ENCODE measurements around the gene DHX29. TPM values are rescaled to one million over a fixed set of nuclear protein-coding genes. Genes with fewer than 3 reads are reported as not detected.
A peak's percentile ranks its signal among the peaks of the same experiment; 100 is the strongest.

Gene DHX29
- total RNA-seq, 2 donors from 2014 or later: 24.9 to 28.2 TPM

- Histone ChIP-seq H3K27me3 (replicated peaks; ENCODE audit: insufficient read depth) (no peaks in the 10 kb centered on the region), H3K36me3 (no peaks in the 10 kb centered on the region), H3K4me3 (no peak overlapping the region), H3K9me3 (no peaks in the 10 kb centered on the region), H3K4me1 (replicated peaks) (no peaks in the 10 kb centered on the region), H3K27ac (no peak overlapping the region)
- TF ChIP-seq, protein P1, sequence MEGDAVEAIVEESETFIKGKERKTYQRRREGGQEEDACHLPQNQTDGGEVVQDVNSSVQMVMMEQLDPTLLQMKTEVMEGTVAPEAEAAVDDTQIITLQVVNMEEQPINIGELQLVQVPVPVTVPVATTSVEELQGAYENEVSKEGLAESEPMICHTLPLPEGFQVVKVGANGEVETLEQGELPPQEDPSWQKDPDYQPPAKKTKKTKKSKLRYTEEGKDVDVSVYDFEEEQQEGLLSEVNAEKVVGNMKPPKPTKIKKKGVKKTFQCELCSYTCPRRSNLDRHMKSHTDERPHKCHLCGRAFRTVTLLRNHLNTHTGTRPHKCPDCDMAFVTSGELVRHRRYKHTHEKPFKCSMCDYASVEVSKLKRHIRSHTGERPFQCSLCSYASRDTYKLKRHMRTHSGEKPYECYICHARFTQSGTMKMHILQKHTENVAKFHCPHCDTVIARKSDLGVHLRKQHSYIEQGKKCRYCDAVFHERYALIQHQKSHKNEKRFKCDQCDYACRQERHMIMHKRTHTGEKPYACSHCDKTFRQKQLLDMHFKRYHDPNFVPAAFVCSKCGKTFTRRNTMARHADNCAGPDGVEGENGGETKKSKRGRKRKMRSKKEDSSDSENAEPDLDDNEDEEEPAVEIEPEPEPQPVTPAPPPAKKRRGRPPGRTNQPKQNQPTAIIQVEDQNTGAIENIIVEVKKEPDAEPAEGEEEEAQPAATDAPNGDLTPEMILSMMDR (IDR thresholded peaks at IDR 0.05): no peak
- no peak for TF ChIP-seq POLR2AphosphoS5 (IDR thresholded peaks at IDR 0.05)
- no peak for TF ChIP-seq POLR2A (IDR thresholded peaks at IDR 0.05)
- DNase-seq (ENCODE audit: low spot score): no peak
- intact Hi-C loops (cut with DNase I): no loop called here
- WGBS: 94% methylated on average over 3 of the region's 3 CpGs
These were observed 49.2 kb downstream of the DHX29 start for GRCh38 chr5:55258339-55258738.

DNA sequence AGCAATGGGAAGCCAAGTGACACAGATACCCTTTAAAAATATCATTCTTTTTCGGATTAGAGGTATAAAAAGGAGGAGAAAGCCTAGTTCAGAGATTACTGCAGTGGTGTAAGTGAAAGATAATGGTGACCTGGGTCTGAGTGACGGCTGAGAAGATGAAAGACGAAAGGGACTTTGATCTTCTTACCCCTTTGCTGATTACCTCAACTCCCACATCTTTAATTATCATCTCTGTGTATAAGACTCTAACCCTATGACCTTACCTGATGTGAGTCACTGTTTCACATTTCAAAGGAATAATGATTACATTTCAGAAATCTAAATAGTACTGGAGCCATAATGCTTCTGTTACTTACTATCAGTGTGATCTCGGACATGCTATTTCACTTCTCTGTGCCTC is 52.7 kb downstream of the DHX29 start:
- Histone ChIP-seq H3K36me3 (no peaks in the 10 kb centered on the region), H3K27me3 (replicated peaks; ENCODE audit: insufficient read depth) (no peaks in the 10 kb centered on the region), H3K4me3 (no peak overlapping the region), H3K27ac (no peak overlapping the region), H3K4me1 (replicated peaks) (no peaks in the 10 kb centered on the region), H3K9me3 (no peaks in the 10 kb centered on the region)
- intact Hi-C loops (cut with DNase I): no loop called here
- TF ChIP-seq, protein P1 (IDR thresholded peaks at IDR 0.05): no peak
- TF ChIP-seq POLR2A (IDR thresholded peaks at IDR 0.05): no peak
- TF ChIP-seq POLR2AphosphoS5 (IDR thresholded peaks at IDR 0.05): no peak
- no peak for DNase-seq (ENCODE audit: low spot score)
- WGBS: 89% methylated on average over 4 of the region's 4 CpGs

- H3K36me3 ChIP-seq: no peaks in the 10 kb centered on the region
- TF ChIP-seq, protein P1 (IDR thresholded peaks at IDR 0.05): no peak
- no peak for TF ChIP-seq POLR2AphosphoS5 (IDR thresholded peaks at IDR 0.05)
- TF ChIP-seq POLR2A (IDR thresholded peaks at IDR 0.05): no peak
- H3K9me3 ChIP-seq: no peaks in the 10 kb centered on the region
- no peak for DNase-seq (ENCODE audit: low spot score)
- WGBS: 46% methylated on average over 1 of the region's 1 CpG
- intact Hi-C loops (cut with DNase I): no loop called here
- H3K27ac ChIP-seq: no peak overlapping the region
- H3K4me1 ChIP-seq (replicated peaks): no peaks in the 10 kb centered on the region
- H3K27me3 ChIP-seq (replicated peaks; ENCODE audit: insufficient read depth): no peaks in the 10 kb centered on the region
- no peak overlapping the region for H3K4me3 ChIP-seq
These were observed 57.4 kb downstream of the DHX29 start for GRCh38 chr5:55250064-55250463.

DNA sequence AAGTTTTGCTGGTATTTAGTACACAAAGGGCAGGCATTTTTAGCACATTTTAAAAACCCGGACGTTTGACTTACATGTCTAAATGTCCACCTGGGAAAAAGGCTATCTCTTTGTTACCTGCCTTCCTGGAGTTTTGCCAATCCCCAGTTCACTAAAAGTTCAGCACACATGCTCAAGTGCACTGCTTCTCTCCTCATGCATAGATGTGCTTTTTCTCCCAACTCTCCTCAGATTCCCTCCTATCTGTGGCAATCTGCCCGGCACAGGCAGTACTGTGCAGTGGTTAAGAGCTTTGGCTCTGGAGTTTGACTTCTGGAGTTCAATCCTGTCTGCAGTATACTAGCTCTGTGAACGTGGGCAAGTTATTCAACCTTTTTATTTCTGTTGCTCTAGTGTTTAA is 65.7 kb downstream of the DHX29 start:
- Histone ChIP-seq H3K4me1 (replicated peaks) (no peaks in the 10 kb centered on the region), H3K9me3 (no peaks in the 10 kb centered on the region), H3K36me3 (no peaks in the 10 kb centered on the region), H3K4me3 (no peak overlapping the region), H3K27me3 (replicated peaks; ENCODE audit: insufficient read depth) (no peaks in the 10 kb centered on the region), H3K27ac (no peak overlapping the region)
- no peak for TF ChIP-seq POLR2A (IDR thresholded peaks at IDR 0.05)
- TF ChIP-seq POLR2AphosphoS5 (IDR thresholded peaks at IDR 0.05): no peak
- TF ChIP-seq, protein P1 (IDR thresholded peaks at IDR 0.05): no peak
- WGBS: 23% methylated on average over 4 of the region's 4 CpGs
- DNase-seq (ENCODE audit: low spot score): peak; percentile 32
- intact Hi-C loops (cut with DNase I): no loop called here

- WGBS: 80% methylated on average over 10 of the region's 10 CpGs
- intact Hi-C loops (cut with DNase I): no loop called here
- DNase-seq (ENCODE audit: low spot score): no peak
- H3K4me3 ChIP-seq: no peak overlapping the region
- H3K4me1 ChIP-seq (replicated peaks): no peaks in the 10 kb centered on the region
- no peaks in the 10 kb centered on the region for H3K27me3 ChIP-seq (replicated peaks; ENCODE audit: insufficient read depth)
- no peak for TF ChIP-seq POLR2AphosphoS5 (IDR thresholded peaks at IDR 0.05)
- no peak for TF ChIP-seq POLR2A (IDR thresholded peaks at IDR 0.05)
- TF ChIP-seq, protein P1 (IDR thresholded peaks at IDR 0.05): no peak
- H3K27ac ChIP-seq: no peak overlapping the region
- no peaks in the 10 kb centered on the region for H3K9me3 ChIP-seq
- H3K36me3 ChIP-seq: no peaks in the 10 kb centered on the region
These were observed 70.7 kb downstream of the DHX29 start for GRCh38 chr5:55236800-55237199.

Data from prostate gland (tissue), 2 donors.